BLaER1 (cell line): ENCODE results near the gene KAT8.

Experiments used
- H3K27ac ChIP-seq: shearing (Covaris generic); formaldehyde crosslinking; 2 replicates; pipeline ENCODE4 v1.8.1; 2022
- H3K27me3 ChIP-seq: shearing (Covaris generic); formaldehyde crosslinking; 2 replicates; pipeline ENCODE4 v1.8.1; 2022
- H3K36me3 ChIP-seq: shearing (Covaris generic); formaldehyde crosslinking; 2 replicates; pipeline ENCODE4 v1.8.1; 2022
- H3K4me1 ChIP-seq: shearing (Covaris generic); formaldehyde crosslinking; 2 replicates; pipeline ENCODE4 v1.8.1; 2022
- H3K4me2 ChIP-seq: shearing (Covaris generic); formaldehyde crosslinking; 2 replicates; pipeline ENCODE4 v1.8.1; 2022
- H3K4me3 ChIP-seq: shearing (Covaris generic); formaldehyde crosslinking; 2 replicates; pipeline ENCODE4 v1.8.1; 2022
- H3K9ac ChIP-seq: shearing (Covaris generic); formaldehyde crosslinking; 2 replicates; pipeline ENCODE4 v1.8.1; 2022
- H3K9me3 ChIP-seq: shearing (Covaris generic); formaldehyde crosslinking; 2 replicates; pipeline ENCODE4 v1.8.1; 2022
- H4K20me1 ChIP-seq: shearing (Covaris generic); formaldehyde crosslinking; 2 replicates; pipeline ENCODE4 v1.8.1; 2022
- Cebpa-rat ChIP-seq: shearing (Covaris generic); IDR thresholded peaks from 2 replicates; pipeline ENCODE4 v1.8.1; 2022

Gene KAT8

DNA sequence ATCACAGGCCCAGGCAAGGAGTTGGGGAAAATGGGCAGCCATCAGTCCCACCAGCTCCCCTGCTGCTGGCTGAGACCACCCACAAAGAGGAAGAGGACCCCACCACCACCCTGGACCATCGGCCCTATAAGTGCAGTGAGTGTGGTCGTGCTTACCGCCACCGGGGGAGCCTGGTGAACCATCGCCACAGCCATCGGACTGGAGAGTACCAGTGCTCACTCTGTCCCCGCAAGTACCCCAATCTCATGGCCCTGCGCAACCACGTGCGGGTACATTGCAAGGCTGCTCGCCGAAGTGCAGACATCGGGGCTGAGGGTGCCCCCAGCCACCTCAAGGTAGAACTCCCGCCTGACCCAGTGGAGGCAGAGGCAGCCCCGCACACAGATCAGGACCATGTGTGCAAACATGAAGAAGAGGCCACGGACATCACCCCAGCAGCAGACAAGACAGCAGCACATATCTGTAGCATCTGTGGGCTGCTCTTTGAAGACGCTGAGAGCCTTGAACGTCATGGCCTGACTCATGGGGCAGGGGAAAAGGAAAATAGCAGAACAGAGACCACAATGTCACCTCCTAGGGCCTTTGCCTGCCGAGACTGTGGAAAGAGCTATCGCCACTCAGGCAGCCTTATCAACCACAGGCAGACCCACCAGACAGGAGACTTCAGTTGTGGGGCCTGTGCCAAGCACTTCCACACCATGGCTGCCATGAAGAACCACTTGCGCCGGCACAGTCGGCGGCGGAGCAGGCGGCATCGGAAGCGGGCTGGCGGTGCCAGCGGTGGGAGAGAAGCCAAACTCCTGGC lies 39.7 kb upstream of the KAT8 start:
- TF ChIP-seq Cebpa-rat, result no peak
- Histone ChIP-seq H3K9me3 (no peaks in the 10 kb centered on the region), H3K4me2 (no peak overlapping the region), H3K4me3 (no peak overlapping the region), H4K20me1 (peaks cover 82% of the 10 kb centered on the region), H3K27ac (no peak overlapping the region), H3K9ac (no peak overlapping the region), H3K36me3 (peaks cover 73% of the 10 kb centered on the region), H3K27me3 (no peaks in the 10 kb centered on the region), H3K4me1 (peaks cover 17% of the 10 kb centered on the region)

DNA sequence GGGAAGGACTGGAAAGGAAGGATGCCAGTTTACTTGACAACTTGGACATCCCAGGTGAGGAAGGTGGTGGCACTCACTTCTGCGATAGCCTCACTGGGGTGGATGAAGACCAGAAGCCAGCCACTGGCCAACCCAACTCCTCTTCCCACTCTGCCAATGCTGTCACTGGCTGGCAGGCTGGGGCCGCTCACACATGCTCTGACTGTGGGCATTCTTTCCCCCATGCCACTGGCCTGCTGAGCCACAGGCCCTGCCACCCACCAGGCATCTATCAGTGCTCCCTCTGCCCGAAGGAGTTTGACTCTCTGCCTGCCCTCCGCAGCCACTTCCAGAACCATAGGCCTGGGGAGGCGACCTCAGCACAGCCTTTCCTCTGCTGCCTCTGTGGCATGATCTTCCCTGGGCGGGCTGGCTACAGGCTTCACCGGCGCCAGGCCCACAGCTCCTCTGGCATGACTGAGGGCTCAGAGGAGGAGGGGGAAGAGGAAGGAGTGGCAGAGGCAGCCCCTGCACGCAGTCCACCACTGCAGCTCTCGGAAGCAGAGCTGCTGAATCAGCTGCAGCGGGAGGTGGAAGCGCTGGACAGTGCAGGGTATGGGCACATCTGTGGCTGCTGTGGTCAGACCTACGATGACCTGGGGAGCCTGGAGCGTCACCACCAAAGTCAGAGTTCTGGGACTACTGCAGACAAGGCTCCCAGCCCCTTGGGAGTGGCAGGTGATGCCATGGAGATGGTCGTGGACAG lies 38.7 kb upstream of the KAT8 start:
- no peak overlapping the region for H3K4me2 ChIP-seq
- no peak overlapping the region for H3K27ac ChIP-seq
- no peak overlapping the region for H3K9ac ChIP-seq
- no peaks in the 10 kb centered on the region for H3K27me3 ChIP-seq
- H3K4me3 ChIP-seq, result no peak overlapping the region
- H4K20me1 ChIP-seq, result peaks cover 90% of the 10 kb centered on the region
- no peaks in the 10 kb centered on the region for H3K9me3 ChIP-seq
- no peak for TF ChIP-seq Cebpa-rat
- peaks cover 83% of the 10 kb centered on the region for H3K36me3 ChIP-seq
- H3K4me1 ChIP-seq, result peaks cover 17% of the 10 kb centered on the region

DNA sequence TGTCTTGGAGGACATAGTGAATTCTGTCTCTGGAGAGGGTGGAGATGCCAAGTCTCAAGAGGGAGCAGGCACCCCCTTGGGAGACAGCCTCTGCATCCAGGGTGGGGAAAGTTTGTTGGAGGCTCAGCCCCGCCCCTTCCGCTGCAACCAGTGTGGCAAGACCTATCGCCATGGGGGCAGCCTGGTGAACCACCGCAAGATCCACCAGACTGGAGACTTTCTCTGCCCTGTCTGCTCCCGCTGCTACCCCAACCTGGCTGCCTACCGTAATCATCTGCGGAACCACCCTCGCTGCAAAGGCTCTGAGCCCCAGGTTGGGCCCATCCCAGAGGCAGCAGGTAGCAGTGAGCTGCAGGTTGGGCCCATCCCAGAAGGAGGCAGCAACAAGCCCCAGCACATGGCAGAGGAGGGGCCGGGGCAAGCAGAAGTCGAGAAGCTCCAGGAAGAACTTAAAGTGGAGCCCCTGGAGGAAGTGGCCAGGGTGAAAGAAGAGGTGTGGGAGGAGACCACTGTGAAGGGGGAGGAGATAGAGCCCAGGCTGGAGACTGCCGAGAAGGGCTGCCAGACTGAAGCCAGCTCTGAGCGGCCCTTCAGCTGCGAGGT lies 38.0 kb upstream of the KAT8 start:
- no peak overlapping the region for H3K4me2 ChIP-seq
- no peak for TF ChIP-seq Cebpa-rat
- H3K36me3 ChIP-seq, result peaks cover 90% of the 10 kb centered on the region
- H3K4me3 ChIP-seq, result no peak overlapping the region
- no peak overlapping the region for H3K9ac ChIP-seq
- peaks cover 17% of the 10 kb centered on the region for H3K4me1 ChIP-seq
- H3K27me3 ChIP-seq, result no peaks in the 10 kb centered on the region
- no peak overlapping the region for H3K27ac ChIP-seq
- peaks cover 97% of the 10 kb centered on the region for H4K20me1 ChIP-seq
- H3K9me3 ChIP-seq, result no peaks in the 10 kb centered on the region

DNA sequence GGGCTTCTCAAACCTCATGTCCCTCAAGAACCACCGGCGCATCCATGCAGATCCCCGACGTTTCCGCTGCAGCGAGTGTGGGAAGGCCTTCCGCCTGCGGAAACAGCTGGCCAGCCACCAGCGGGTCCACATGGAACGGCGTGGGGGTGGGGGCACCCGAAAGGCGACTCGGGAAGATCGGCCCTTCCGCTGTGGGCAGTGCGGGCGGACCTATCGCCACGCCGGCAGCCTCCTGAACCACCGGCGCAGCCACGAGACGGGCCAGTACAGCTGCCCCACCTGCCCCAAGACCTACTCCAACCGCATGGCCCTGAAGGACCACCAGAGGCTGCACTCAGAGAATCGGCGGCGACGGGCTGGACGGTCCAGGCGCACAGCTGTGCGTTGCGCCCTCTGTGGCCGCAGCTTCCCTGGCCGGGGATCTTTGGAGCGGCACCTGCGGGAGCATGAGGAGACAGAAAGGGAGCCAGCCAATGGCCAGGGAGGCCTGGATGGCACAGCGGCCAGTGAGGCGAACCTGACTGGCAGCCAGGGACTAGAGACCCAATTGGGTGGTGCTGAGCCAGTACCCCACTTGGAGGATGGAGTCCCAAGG lies 37.3 kb upstream of the KAT8 start:
- Histone ChIP-seq H3K9ac (no peak overlapping the region), H3K36me3 (peaks cover 97% of the 10 kb centered on the region), H3K27ac (no peak overlapping the region), H3K4me3 (no peak overlapping the region), H3K4me2 (no peak overlapping the region), H3K4me1 (peaks cover 14% of the 10 kb centered on the region), H4K20me1 (peaks cover 98% of the 10 kb centered on the region), H3K27me3 (no peaks in the 10 kb centered on the region), H3K9me3 (no peaks in the 10 kb centered on the region)
- no peak for TF ChIP-seq Cebpa-rat

DNA sequence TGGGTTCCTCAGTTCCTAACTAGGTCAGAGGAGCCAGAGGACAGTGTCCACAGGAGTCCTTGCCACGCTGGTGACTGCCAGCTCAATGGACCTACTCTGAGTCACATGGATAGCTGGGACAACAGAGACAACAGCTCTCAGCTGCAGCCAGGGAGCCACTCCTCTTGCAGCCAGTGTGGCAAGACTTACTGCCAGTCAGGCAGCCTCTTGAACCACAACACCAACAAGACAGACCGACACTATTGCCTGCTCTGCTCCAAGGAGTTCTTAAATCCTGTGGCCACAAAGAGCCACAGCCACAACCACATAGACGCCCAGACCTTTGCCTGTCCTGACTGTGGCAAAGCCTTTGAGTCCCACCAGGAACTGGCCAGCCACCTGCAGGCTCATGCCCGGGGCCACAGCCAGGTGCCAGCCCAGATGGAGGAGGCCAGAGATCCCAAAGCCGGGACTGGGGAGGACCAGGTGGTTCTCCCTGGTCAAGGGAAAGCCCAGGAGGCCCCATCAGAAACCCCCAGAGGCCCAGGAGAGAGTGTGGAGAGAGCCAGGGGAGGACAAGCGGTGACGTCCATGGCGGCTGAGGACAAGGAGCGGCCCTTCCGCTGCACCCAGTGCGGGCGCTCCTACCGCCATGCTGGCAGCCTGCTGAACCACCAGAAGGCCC lies 36.6 kb upstream of the KAT8 start:
- no peaks in the 10 kb centered on the region for H3K9me3 ChIP-seq
- H3K4me3 ChIP-seq, result no peak overlapping the region
- H3K9ac ChIP-seq, result no peak overlapping the region
- H3K4me2 ChIP-seq, result no peak overlapping the region
- H4K20me1 ChIP-seq, result peaks cover 98% of the 10 kb centered on the region
- no peak overlapping the region for H3K27ac ChIP-seq
- peaks cover 100% of the 10 kb centered on the region for H3K36me3 ChIP-seq
- H3K4me1 ChIP-seq, result peaks cover 6% of the 10 kb centered on the region
- no peak for TF ChIP-seq Cebpa-rat
- H3K27me3 ChIP-seq, result no peaks in the 10 kb centered on the region

DNA sequence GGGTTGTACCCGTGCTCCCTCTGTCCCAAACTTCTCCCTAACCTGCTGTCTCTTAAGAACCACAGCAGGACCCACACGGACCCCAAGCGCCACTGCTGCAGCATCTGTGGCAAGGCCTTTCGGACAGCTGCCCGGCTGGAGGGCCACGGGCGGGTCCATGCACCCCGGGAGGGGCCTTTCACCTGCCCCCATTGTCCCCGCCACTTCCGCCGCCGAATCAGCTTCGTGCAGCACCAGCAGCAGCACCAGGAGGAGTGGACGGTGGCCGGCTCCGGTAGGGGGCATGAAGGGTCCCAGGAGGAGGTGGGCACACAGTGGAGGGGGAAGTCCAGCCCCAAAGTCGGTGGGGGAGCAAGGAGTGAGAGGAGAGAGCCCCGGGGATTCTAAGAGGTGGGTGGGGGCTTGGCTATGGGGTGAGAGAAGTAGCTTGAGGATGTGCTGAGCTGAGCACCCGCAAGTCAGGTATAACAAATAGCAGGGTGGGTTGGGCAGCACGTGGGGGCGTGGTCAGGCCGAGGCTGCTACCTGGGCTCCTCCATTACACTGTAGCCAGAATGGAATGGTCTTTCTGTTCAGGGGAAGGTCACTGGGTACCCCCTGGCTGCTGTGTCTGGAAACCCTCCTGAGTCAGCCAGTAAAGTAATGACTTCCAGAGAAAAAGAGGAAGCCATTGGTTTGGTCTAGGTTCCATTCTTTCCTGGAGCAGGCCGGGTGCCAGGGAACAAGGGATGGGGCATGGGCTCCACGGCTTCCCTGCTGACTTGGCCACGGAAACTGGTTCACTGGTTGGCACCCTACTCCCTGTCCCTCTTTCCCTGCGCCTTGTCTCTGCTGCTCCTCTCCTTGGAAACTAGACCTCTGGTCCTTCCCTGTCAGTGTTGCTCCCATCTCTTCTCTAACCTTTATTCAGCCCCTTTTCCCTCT lies 35.8 kb upstream of the KAT8 start:
- H3K4me3 ChIP-seq, result no peak overlapping the region
- H3K9ac ChIP-seq, result no peak overlapping the region
- no peaks in the 10 kb centered on the region for H3K27me3 ChIP-seq
- H4K20me1 ChIP-seq, result peaks cover 98% of the 10 kb centered on the region
- no peaks in the 10 kb centered on the region for H3K4me1 ChIP-seq
- peaks cover 100% of the 10 kb centered on the region for H3K36me3 ChIP-seq
- no peak overlapping the region for H3K4me2 ChIP-seq
- H3K9me3 ChIP-seq, result no peaks in the 10 kb centered on the region
- H3K27ac ChIP-seq, result no peak overlapping the region
- TF ChIP-seq Cebpa-rat, result no peak

DNA sequence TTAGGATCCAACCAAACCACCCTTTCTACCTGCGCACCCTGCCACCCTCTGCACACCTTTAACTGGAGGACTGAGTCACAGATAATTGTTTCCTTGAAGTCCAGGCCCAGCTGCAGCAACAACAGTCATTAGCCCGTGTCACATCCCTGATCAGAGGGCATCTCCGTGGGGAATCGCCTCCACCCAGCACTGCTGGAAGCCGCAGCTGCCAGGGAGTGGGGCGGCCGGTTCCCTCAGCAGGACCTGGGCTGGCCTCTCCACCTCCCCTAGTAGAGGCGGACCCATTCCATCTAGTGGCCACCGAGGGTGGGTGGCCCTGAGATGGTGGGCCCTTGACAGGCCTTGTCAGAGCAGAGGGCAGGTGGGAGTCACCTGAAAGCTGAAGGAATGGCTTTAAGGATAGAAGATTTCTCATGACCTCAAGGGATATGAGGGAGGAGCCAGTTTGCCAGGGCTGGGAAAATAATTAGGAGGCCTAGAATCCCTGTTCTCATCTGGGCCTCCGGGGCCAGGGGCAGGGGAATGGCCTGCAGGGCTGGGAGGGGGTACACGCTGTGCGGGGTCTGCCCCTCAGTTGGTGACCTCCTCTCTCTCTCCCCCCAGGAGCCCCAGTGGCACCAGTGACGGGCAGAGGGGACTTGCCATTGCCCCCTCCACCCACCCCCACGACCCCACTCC lies 35.0 kb upstream of the KAT8 start:
- Histone ChIP-seq H4K20me1 (peaks cover 98% of the 10 kb centered on the region), H3K27me3 (no peaks in the 10 kb centered on the region), H3K27ac (no peak overlapping the region), H3K4me2 (no peak overlapping the region), H3K4me3 (no peak overlapping the region), H3K9me3 (no peaks in the 10 kb centered on the region), H3K9ac (no peak overlapping the region), H3K36me3 (peaks cover 100% of the 10 kb centered on the region), H3K4me1 (no peaks in the 10 kb centered on the region)
- TF ChIP-seq Cebpa-rat, result no peak

DNA sequence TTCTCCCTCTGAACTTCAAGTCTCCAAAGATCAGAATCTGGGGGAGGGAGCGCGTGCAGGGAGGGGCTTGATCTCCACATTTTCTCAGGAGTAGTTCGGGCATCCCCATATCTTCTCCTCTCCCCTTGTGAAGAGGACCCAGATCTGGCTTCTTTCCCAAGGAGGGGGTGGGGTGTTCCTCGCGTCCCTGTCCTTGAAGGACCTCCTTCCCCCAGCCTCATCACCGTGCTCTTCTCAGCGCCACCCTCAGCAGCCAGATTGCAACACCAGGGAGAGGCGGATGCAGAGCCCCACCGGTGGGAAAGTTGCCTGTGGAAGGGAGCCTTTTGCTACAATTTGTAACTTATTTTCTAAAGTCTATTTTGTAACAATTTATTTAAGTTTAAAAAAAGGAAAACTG lies 34.4 kb upstream of the KAT8 start:
- no peaks in the 10 kb centered on the region for H3K27me3 ChIP-seq
- H4K20me1 ChIP-seq, result peaks cover 98% of the 10 kb centered on the region
- no peaks in the 10 kb centered on the region for H3K4me1 ChIP-seq
- no peaks in the 10 kb centered on the region for H3K9me3 ChIP-seq
- no peak overlapping the region for H3K9ac ChIP-seq
- TF ChIP-seq Cebpa-rat, result no peak
- no peak overlapping the region for H3K4me3 ChIP-seq
- H3K4me2 ChIP-seq, result no peak overlapping the region
- H3K36me3 ChIP-seq, result peaks cover 100% of the 10 kb centered on the region
- no peak overlapping the region for H3K27ac ChIP-seq
